RCC 7860 (cell line): ENCODE results near the gene CPNE9.
A peak's percentile ranks its signal among the peaks of the same experiment; 100 is the strongest.

Experiments
- DNase-seq: peaks from one replicate; pipeline ENCODE4 v3.0.0-alpha.2; 2015; ENCODE audit warnings: low spot score
- FAIRE-seq: peaks from 2 replicates; lab custom pipeline; 2012; peaks lifted over from hg19 to GRCh38; lab: Jason Lieb, UNC

The CPNE9 gene

GRCh38 chr3:9715136-9715535 lies 11.5 kb downstream of the CPNE9 start:
- FAIRE-seq (no peak), DNase-seq (no peak)

- DNase-seq, result peak; percentile 83
- FAIRE-seq, result peak; percentile 72
Measured at GRCh38 chr3:9715764-9716437, 12.3 kb downstream of the CPNE9 start.

DNA sequence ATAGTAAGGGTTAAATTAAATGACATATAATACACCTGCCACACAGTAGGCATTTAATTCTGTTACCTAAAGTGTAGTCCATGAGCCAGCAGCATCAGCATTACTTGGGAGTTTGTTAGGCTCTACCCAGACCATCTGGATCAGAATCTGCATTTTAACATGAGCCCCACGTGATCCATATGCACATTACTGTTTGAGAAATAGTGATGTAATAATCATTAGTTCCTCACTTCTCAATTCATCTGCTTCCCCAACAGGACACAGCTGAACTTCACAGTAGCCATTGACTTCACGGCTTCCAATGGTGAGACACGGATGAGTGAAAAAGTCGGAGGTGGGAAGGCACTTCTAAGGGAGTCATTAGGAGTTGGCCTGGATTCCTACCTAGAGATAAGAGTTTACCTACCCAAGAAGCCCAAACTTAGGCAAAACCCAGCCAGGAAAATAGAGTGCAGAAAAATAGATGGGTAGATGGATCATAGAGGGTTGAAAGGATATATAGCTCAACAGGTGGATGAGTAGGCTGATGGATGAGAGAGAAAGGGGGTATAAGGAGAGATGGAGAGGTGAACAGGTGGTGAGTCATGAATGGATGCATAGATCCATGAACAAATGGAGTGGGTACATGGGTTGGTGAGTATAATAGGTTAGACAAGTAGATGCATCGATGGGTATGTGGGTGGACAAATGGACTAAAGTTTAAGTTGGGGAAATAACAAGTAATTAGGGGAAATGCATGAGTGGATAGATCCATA lies 13.3 kb downstream of the CPNE9 start:
- DNase-seq (no peak), FAIRE-seq (no peak)

DNA sequence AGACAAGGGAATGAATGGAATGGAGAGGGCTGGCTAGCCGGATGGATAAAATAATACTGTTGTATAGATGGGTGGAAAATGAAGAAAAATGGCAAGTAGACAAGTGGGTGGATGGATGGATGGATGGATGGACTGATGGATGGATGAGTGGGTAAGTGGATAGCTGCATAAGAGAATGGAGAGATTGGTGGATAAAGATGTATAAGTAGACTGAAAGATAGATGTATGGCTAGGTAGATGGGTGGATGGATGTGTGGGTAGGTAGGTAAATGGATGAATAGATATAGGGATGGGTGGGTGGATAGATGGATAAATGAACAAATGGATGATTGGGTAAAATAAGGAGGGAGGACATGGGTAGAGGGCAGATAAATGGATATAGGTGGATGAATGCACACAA lies 13.9 kb downstream of the CPNE9 start:
- FAIRE-seq (no peak), DNase-seq (no peak)

GRCh38 chr3:9718118-9718517 lies 14.5 kb downstream of the CPNE9 start:
- no peak for FAIRE-seq
- DNase-seq, result no peak

GRCh38 chr3:9721015-9721699 lies 17.5 kb downstream of the CPNE9 start:
- peak; percentile 23 for FAIRE-seq
- peak; percentile 50 for DNase-seq

DNA sequence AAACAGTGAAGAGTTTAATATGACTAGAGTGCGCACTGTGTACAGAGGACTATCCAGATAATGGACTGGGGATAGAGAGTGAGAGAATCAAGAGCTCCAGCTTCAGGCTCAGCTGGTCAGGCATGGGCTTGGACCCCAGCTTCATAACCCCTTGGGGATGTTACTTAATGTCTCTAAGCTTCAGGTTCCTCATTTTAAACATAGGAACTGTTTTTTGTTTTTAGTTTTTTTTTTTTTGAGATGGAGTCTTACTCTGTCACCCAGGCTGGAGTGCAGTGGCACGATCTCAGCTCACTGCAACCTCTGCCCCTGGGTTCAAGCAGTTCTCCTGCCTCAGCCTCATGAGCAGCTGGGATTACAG lies 18.0 kb downstream of the CPNE9 start:
- FAIRE-seq (no peak), DNase-seq (no peak)

DNA sequence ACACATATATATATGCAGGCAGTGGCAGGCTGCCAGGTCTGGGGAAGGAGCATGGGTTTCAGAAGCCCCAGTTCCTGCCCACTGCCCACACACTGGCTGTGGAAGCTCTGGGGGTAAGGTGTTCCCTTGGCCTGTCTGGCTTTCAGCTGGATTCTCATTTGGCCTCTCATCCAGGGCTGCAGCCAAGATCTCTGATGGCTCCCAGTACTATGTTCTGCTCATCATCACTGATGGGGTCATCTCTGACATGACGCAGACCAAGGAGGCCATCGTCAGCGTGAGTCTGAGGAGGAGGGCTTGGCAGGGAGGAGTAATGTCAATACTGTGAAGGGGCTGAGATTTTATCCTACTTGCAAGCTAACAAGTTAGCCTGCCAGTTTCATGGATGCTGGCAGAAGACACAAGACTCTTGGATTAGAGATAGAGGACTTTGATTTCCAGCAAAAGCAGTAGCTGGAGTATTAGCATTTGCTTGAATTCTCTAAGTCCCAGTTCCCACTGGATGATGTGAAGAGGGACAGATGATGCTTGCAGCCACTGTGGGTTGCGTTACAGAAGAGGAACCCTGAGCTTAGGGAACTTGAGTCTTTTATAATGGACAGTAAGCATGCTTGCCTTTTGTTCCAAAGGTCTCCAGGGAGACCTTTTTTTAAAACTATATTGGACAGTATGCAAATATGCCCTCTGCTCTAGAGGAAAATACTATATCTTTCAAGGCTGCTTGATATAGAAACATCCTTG lies 22.3 kb downstream of the CPNE9 start:
- DNase-seq (no peak), FAIRE-seq (no peak)

GRCh38 chr3:9727041-9727595 lies 23.5 kb downstream of the CPNE9 start:
- FAIRE-seq (no peak), DNase-seq (no peak)

DNA sequence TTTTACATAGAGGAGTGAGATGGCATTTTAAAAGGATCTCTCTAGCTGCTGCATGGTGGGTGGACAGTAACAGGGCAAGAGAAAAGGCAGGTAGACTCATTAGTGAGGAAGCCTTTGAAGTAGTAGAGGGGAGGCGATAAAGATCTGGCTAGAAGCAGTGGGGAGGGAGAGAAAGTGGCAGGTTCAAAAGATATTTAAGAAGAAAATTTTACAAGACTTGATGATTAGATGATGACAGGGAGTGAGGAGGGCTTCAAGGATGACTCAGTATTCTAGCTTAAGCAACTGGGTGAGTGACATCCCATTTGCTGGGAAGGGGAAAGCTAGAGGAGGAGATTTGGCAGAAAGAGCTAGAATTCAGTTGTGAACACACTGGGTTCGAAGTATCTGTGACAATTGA lies 24.1 kb downstream of the CPNE9 start:
- FAIRE-seq, result no peak

GRCh38 chr3:9729419-9729818 lies 25.8 kb downstream of the CPNE9 start:
- DNase-seq (no peak), FAIRE-seq (no peak)

More for the DNA sequence above, 24.1 kb downstream of the CPNE9 start:
- no peak for DNase-seq

DNA sequence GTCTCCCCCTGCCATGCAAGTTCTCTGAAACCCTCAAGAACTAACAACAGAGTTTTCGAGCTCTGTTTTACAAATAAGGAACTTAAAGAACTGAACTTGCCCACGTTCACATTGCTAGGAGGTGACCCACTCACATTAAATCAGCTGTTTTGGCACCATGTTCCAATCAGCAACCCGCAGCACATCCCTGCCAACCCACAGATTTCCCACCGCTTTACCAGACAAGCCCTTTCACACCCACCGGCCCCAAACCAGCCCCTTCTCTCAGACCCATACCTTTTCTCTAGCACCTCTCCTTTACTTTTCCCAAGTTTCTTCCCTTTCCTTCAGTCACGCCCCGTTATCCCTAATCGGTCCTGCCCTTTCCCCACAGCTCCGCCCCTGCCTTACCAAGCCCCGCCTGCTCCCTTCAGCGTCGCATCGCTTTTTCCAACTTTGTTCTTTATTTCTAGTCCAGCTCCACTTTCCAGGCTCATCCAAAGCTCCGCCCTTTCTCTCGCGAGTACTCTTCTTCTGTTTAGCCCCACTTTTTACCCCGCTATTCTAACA lies 27.1 kb downstream of the CPNE9 start:
- FAIRE-seq (no peak), DNase-seq (no peak)

GRCh38 chr3:9731206-9732079 lies 27.8 kb downstream of the CPNE9 start, which contains the start of gene BRPF1:
Gene BRPF1 (plus strand): TSS chr3:9731735. CDS start chr3:9734141, 2,406 bp downstream.
- no peak for FAIRE-seq

GRCh38 chr3:9732080-9732739 lies 28.6 kb downstream of the CPNE9 start:
- FAIRE-seq (no peak), DNase-seq (no peak)

More at GRCh38 chr3:9731206-9732079, 27.8 kb downstream of the CPNE9 start, which contains the start of gene BRPF1:
- peak; percentile 92 for DNase-seq

DNA sequence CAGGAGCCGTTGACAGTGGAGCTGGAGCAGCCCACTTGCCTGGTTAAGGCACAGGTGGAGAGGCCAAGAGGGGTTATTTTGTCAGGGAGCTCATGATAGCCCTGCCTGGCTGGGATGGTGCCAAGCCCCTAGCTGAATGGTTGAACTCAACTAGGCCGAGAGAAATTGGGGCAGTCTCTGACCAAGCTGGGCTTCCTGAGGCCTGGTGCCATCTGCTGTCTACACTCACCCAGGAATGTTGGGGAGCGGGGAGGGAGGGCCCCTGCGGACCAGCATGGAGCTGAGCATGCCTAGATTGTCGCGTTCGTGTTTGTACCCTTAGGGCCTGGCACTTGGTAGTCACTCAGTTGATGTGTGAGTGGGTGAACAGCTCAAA lies 29.1 kb downstream of the CPNE9 start:
- DNase-seq, result no peak

DNA sequence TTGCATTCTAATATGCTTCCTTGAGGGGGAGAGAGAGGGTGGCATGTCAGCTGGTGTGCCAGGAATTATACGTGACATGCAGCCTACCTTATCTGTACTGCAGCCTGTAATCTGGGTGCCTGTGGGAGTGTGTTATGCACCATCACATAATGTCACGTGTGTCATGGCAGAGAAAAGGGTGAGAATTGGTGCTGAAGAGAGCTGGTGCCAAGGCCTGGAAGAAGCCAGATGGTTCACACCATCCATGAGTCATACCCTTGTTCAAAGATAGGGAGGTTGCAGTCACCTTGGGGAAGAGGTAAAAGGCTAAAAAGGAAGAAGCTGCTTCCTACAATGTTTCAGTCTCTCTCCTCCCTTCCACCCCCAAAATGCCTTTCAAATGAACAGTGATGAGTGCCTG lies 33.2 kb downstream of the CPNE9 start:
- no peak for DNase-seq
- no peak for FAIRE-seq

More for the DNA sequence above, 29.1 kb downstream of the CPNE9 start:
- no peak for FAIRE-seq

- DNase-seq, result no peak
- FAIRE-seq, result no peak
Measured at GRCh38 chr3:9739181-9739580, 35.5 kb downstream of the CPNE9 start.

GRCh38 chr3:9742560-9742959 lies 38.9 kb downstream of the CPNE9 start:
- no peak for FAIRE-seq
- DNase-seq, result no peak

DNA sequence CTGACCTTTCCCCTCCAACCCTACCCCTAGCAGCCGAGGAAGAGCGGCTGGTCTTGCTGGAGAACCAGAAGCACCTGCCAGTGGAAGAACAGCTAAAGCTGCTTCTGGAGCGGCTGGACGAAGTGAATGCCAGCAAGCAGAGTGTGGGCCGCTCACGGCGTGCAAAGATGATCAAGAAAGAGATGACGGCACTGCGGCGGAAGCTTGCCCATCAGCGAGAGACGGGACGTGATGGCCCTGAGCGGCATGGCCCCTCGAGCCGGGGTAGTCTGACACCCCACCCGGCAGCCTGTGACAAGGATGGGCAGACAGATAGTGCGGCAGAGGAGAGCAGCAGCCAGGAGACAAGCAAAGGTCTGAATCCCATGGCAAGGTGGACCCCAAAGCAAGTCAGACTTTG lies 39.9 kb downstream of the CPNE9 start:
- DNase-seq (no peak), FAIRE-seq (no peak)
